H9 (cell line): ENCODE measurements around the gene LZTFL1. TPM values are rescaled to one million over a fixed set of nuclear protein-coding genes. Genes with fewer than 3 reads are reported as not detected.

Experiments
- DNase-seq: peaks from one replicate; pipeline ENCODE4 v3.0.0-alpha.2; 2017
- H2AFZ ChIP-seq: one replicate; pipeline ENCODE4 v1.6.1; 2013; ENCODE audit warnings: mild to moderate bottlenecking, low read length, control low read depth, moderate library complexity
- H2AK5ac ChIP-seq: 2 replicates; pipeline ENCODE4 v1.6.1; 2013; ENCODE audit warnings: low read length, control low read depth, mixed read lengths; ENCODE audit not compliant: insufficient read length
- H2BK120ac ChIP-seq: one replicate; pipeline ENCODE4 v1.6.1; 2013; ENCODE audit warnings: low read depth, mild to moderate bottlenecking, low read length, control low read depth, inconsistent platforms; ENCODE audit not compliant: poor library complexity, severe bottlenecking
- H2BK12ac ChIP-seq: 2 replicates; pipeline ENCODE4 v1.6.1; 2013; ENCODE audit warnings: low read length, control low read depth, mixed read lengths, low read depth; ENCODE audit not compliant: insufficient read length
- H2BK15ac ChIP-seq: 2 replicates; pipeline ENCODE4 v1.6.1; 2013; ENCODE audit warnings: low read depth, low read length, control low read depth
- H2BK20ac ChIP-seq: one replicate; pipeline ENCODE4 v1.6.1; 2013; ENCODE audit warnings: low read depth, mild to moderate bottlenecking, low read length, control low read depth, inconsistent platforms; ENCODE audit not compliant: poor library complexity, severe bottlenecking
- H2BK5ac ChIP-seq: 2 replicates; pipeline ENCODE4 v1.6.1; 2013; ENCODE audit warnings: low read length, control low read depth, mixed read lengths; ENCODE audit not compliant: insufficient read length
- H3K14ac ChIP-seq: 2 replicates; pipeline ENCODE4 v1.6.1; 2013; ENCODE audit warnings: low read length, control low read depth; ENCODE audit not compliant: insufficient read depth
- H3K18ac ChIP-seq: 2 replicates; pipeline ENCODE4 v1.6.1; 2013; ENCODE audit warnings: low read depth, mild to moderate bottlenecking, mixed read lengths, low read length, control low read depth; ENCODE audit not compliant: insufficient read length
- H3K23ac ChIP-seq: 2 replicates; pipeline ENCODE4 v1.6.1; 2013; ENCODE audit warnings: low read length, control low read depth, mixed read lengths, low read depth; ENCODE audit not compliant: insufficient read length
- H3K23me2 ChIP-seq: 2 replicates; pipeline ENCODE4 v1.6.1; 2013; ENCODE audit warnings: low read depth, mild to moderate bottlenecking, mixed read lengths, low read length, control low read depth; ENCODE audit not compliant: insufficient read length, poor library complexity, severe bottlenecking
- H3K27ac ChIP-seq: 2 replicates; pipeline ENCODE4 v1.5.1; 2013; ENCODE audit warnings: low read length, control low read depth, mixed read lengths, low read depth; ENCODE audit not compliant: insufficient read length
- H3K27me3 ChIP-seq: 2 replicates; pipeline ENCODE4 v1.6.1; 2013; ENCODE audit warnings: low read length, control low read depth, inconsistent platforms; ENCODE audit not compliant: insufficient read depth
- H3K4ac ChIP-seq: 2 replicates; pipeline ENCODE4 v1.6.1; 2013; ENCODE audit warnings: low read depth, mild to moderate bottlenecking, control low read depth, inconsistent platforms, low read length, moderate library complexity
- H3K4me1 ChIP-seq: 2 replicates; pipeline ENCODE4 v1.6.1; 2013; ENCODE audit warnings: low read length, control low read depth, inconsistent platforms; ENCODE audit not compliant: insufficient read depth
- H3K4me2 ChIP-seq: 2 replicates; pipeline ENCODE4 v1.6.1; 2013; ENCODE audit warnings: low read length, control low read depth, mixed read lengths; ENCODE audit not compliant: insufficient read length, insufficient read depth
- H3K56ac ChIP-seq: 2 replicates; pipeline ENCODE4 v1.6.1; 2013; ENCODE audit warnings: low read depth, mild to moderate bottlenecking, mixed read lengths, low read length, control low read depth; ENCODE audit not compliant: insufficient read length
- H3K79me1 ChIP-seq: 2 replicates; pipeline ENCODE4 v1.6.1; 2013; ENCODE audit warnings: low read depth, mild to moderate bottlenecking, moderate library complexity, low read length, control low read depth, inconsistent platforms; ENCODE audit not compliant: insufficient read depth, poor library complexity, severe bottlenecking
- H3K79me2 ChIP-seq: 2 replicates; pipeline ENCODE4 v1.6.1; 2013; ENCODE audit warnings: low read length, control low read depth, inconsistent platforms; ENCODE audit not compliant: insufficient read depth
- H3K9ac ChIP-seq: 2 replicates; pipeline ENCODE4 v1.6.1; 2013; ENCODE audit warnings: low read length, control low read depth, mixed read lengths; ENCODE audit not compliant: insufficient read length; ENCODE audit errors: extremely low read depth
- H3K9me3 ChIP-seq: one replicate; pipeline ENCODE4 v1.6.1; 2013; ENCODE audit warnings: low read depth, low read length, inconsistent platforms; ENCODE audit not compliant: control insufficient read depth
- H3T11ph ChIP-seq: one replicate; pipeline ENCODE4 v1.6.1; 2013; ENCODE audit warnings: mild to moderate bottlenecking, low read length, control low read depth, inconsistent platforms
- H4K20me1 ChIP-seq: one replicate; pipeline ENCODE4 v1.6.1; 2013; ENCODE audit not compliant: control insufficient read depth, insufficient read length, insufficient read depth
- H4K5ac ChIP-seq: 2 replicates; pipeline ENCODE4 v1.6.1; 2013; ENCODE audit warnings: low read depth, mild to moderate bottlenecking, mixed read lengths, low read length, control low read depth; ENCODE audit not compliant: insufficient read length
- H4K8ac ChIP-seq: replicated peaks from 2 replicates; pipeline ENCODE4 v1.6.1; 2013; ENCODE audit warnings: low read length, control low read depth, mixed read lengths, low read depth; ENCODE audit not compliant: insufficient read length
- H4K91ac ChIP-seq: 2 replicates; pipeline ENCODE4 v1.6.1; 2013; ENCODE audit warnings: low read depth, mild to moderate bottlenecking, moderate library complexity, mixed read lengths, low read length, control low read depth; ENCODE audit not compliant: insufficient read length
- H3K27ac Mint-ChIP-seq, 3 experiments: 2 replicates in 2 of 3; 3 replicates in 1 of 3; pipeline ENCODE4 v1.8.0; 2020 to 2021; ENCODE audit warnings: mixed read lengths in 3 of 3, mild to moderate bottlenecking in 1 of 3, moderate library complexity in 1 of 3
- H3K27me3 Mint-ChIP-seq: 2 replicates; pipeline ENCODE4 v1.8.0; 2021; ENCODE audit warnings: low read depth, mild to moderate bottlenecking, moderate library complexity, mixed read lengths
- H3K36me3 Mint-ChIP-seq, 3 experiments: 2 replicates in 2 of 3; 3 replicates in 1 of 3; pipeline ENCODE4 v1.8.0; 2020 to 2021; ENCODE audit warnings: low read depth in 3 of 3, mixed read lengths in 3 of 3; ENCODE audit not compliant: insufficient read depth in 1 of 3
- H3K4me1 Mint-ChIP-seq, 2 experiments: 2 replicates each; pipeline ENCODE4 v1.8.0; 2020; ENCODE audit warnings: mixed read lengths in 2 of 2
- H3K4me3 Mint-ChIP-seq, 2 experiments: 2 replicates in 1 of 2; 3 replicates in 1 of 2; pipeline ENCODE4 v1.8.0; 2020 to 2021; ENCODE audit warnings: mild to moderate bottlenecking in 2 of 2, mixed read lengths in 2 of 2, moderate library complexity in 1 of 2
- H3K9me3 Mint-ChIP-seq, 2 experiments: 2 replicates in 1 of 2; 3 replicates in 1 of 2; pipeline ENCODE4 v1.8.0; 2020; ENCODE audit warnings: mild to moderate bottlenecking in 2 of 2, mixed read lengths in 2 of 2, moderate library complexity in 1 of 2
- WGBS: extraction: QIAGEN DNeasy Blood & Tissue Kit; methylation state at CpG from one replicate; pipeline ENCODE4 v1.1.7; 2013; ENCODE audit warnings: missing lambda C conversion rate, low lambda C conversion rate, mixed read lengths; ENCODE audit not compliant: insufficient read length; ENCODE audit errors: extremely low coverage; 5-methylcytosine and 5-hydroxymethylcytosine counted together
- total RNA-seq: library from RNA; stranded (reverse); gene quantifications from 2 replicates; pipeline ENCODE4 v1.2.1, GENCODE V29; 2021
- TF ChIP-seq, protein P1 (sequence below): fragments of 200-600 bp; sonication (generic); conservative IDR thresholded peaks from 3 replicates; pipeline ENCODE4 v1.8.0; 2021; ENCODE audit warnings: antibody characterized with exemption, mild to moderate bottlenecking

LZTFL1 gene
- total RNA-seq, 1 experiment from 2014 or later = 12.2 TPM

DNA sequence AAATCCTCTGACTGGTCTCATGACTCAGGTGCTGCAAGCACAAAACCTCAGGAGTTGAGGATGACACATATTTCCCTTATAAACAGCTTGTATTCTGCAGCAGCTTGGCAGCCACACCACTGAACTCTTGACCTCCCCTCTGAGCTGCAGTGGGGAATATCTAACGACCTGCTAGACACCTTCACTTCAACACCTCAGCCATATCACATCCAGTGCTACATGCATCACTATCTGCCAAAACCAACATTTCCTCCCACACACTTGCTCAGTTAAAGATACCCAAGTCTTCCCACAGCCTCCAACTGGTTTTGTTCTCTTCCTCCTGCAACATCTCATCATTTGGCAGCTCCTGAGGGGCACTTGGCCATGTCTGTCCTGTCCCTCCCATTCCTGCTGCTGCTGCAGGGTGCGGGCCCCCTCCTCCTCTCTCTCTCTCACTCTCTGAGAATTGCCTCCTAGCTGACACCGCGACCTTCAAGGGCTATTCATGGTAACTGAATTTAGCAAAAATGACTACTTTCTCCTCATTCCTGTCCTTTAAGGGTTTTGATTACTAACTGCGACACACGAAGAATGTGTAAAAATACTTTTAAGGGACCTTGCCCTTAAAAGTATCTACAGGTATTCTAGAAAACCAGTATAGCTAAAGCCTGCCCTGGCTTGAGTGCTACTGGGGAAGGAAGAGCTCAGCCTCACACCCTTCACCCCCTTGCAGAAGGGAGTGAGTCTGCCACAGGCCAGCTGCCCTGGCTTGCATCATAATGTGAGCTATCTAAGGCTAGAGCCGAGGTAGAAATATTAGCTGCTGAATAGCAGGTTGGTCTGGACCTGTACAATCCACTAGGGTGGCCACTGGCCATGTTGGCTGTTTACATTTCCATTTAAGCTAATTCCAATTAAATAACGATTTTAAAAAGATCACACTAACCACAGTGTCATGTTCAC lies 39.4 kb upstream of the LZTFL1 start:
- H3K27ac ChIP-seq = no peak overlapping the region
- H3K79me1 ChIP-seq = no peaks in the 10 kb centered on the region
- H3K23ac ChIP-seq = no peak overlapping the region
- H3K14ac ChIP-seq = no peak overlapping the region
- no CpG with 5 or more reads among the region's 8 CpGs for WGBS
- no peak overlapping the region for H2BK120ac ChIP-seq
- H3K18ac ChIP-seq = no peak overlapping the region
- no peak overlapping the region for H4K8ac ChIP-seq
- H3K9me3 Mint-ChIP-seq = no peaks in the 10 kb centered on the region
- H3T11ph ChIP-seq = no peak overlapping the region
- peaks cover 8% of the 10 kb centered on the region in 2 experiments for H3K4me1 Mint-ChIP-seq
- H4K91ac ChIP-seq = no peak overlapping the region
- H4K5ac ChIP-seq = no peak overlapping the region
- H3K4me1 ChIP-seq = no peaks in the 10 kb centered on the region
- H3K9me3 ChIP-seq = no peaks in the 10 kb centered on the region
- H2BK12ac ChIP-seq = no peak overlapping the region
- no peaks in the 10 kb centered on the region for H4K20me1 ChIP-seq
- H3K23me2 ChIP-seq = no peaks in the 10 kb centered on the region
- no peak for DNase-seq
- no peak overlapping the region for H2BK5ac ChIP-seq
- H2AK5ac ChIP-seq = no peak overlapping the region
- H3K27ac Mint-ChIP-seq = no peak overlapping the region
- H3K9ac ChIP-seq = no peak overlapping the region
- TF ChIP-seq, protein P1, sequence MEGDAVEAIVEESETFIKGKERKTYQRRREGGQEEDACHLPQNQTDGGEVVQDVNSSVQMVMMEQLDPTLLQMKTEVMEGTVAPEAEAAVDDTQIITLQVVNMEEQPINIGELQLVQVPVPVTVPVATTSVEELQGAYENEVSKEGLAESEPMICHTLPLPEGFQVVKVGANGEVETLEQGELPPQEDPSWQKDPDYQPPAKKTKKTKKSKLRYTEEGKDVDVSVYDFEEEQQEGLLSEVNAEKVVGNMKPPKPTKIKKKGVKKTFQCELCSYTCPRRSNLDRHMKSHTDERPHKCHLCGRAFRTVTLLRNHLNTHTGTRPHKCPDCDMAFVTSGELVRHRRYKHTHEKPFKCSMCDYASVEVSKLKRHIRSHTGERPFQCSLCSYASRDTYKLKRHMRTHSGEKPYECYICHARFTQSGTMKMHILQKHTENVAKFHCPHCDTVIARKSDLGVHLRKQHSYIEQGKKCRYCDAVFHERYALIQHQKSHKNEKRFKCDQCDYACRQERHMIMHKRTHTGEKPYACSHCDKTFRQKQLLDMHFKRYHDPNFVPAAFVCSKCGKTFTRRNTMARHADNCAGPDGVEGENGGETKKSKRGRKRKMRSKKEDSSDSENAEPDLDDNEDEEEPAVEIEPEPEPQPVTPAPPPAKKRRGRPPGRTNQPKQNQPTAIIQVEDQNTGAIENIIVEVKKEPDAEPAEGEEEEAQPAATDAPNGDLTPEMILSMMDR = no peak
- no peaks in the 10 kb centered on the region for H3K79me2 ChIP-seq
- no peaks in the 10 kb centered on the region for H3K27me3 ChIP-seq
- H3K4me3 Mint-ChIP-seq = no peak overlapping the region
- no peak overlapping the region for H3K4me2 ChIP-seq
- peaks cover 10% of the 10 kb centered on the region for H3K27me3 Mint-ChIP-seq
- H3K56ac ChIP-seq = no peak overlapping the region
- no peak overlapping the region for H2AFZ ChIP-seq
- H2BK15ac ChIP-seq = no peak overlapping the region
- H2BK20ac ChIP-seq = no peak overlapping the region
- H3K4ac ChIP-seq = no peak overlapping the region
- H3K36me3 Mint-ChIP-seq = no peaks in the 10 kb centered on the region
